RPMI8226 (cell line): ENCODE results near the gene ALG1.
"Not testable (repeated sequence)": the region's sequence is repeated elsewhere in the genome, so short reads cannot be mapped to it uniquely, and the experiment has no call there.

Experiments used
- DNase-seq: peaks from one replicate; pipeline ENCODE4 v3.0.0-alpha.2; 2015

ALG1 gene

DNA sequence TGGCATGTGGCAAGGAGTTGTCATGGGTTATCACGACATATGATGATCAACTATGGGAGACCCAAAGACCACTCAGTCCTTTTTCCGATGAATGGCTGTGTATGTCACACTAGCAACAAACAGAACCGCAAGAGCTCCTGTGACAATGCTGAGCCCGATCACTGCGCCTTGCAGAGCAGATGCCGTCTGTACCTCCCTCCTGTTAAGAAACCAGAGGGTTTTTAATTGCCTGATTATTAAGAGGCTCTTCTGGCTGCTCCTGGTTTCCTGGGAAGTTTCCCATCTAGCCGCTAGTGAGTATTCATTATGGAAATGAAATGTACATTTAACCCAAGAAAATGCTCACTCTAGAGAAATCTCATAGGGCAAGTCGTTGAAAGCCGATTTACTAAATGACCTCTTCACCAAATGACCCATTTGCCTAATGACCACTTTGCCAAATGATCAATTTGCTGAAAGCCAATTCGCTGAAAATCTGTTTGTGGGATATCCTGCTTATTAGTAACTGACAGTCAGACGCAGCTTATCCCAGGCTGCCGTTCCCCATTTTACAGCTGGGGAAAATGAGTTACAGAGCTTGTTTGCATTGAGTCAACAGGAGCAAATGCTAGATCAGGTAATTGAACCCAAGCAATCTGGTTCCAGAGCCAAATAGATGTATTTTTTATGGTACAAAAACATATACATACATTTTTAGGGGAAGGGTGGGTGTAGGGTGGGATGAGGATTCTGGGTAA, 31.8 kb downstream of the ALG1 start:
- DNase-seq = not testable (repeated sequence)

DNA sequence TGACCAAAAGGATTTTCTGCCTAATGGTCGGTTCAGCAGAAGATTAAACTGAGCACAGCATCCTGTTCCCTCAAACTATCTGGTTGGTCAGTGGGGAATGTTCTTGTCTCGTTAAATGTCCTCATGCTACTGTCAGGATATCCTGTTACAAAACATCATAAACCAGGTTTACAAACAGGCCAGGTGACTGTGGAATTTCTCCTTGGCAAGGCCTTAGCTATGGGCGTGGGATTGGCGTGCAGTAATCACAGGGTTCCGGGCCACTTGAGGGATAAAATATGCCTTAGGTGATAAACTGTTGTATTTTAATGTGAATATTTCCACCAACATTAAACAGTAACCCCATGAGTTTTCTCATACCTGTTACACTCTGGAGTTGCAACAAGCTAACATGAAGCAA, 33.4 kb downstream of the ALG1 start:
- DNase-seq = not testable (repeated sequence)

DNA sequence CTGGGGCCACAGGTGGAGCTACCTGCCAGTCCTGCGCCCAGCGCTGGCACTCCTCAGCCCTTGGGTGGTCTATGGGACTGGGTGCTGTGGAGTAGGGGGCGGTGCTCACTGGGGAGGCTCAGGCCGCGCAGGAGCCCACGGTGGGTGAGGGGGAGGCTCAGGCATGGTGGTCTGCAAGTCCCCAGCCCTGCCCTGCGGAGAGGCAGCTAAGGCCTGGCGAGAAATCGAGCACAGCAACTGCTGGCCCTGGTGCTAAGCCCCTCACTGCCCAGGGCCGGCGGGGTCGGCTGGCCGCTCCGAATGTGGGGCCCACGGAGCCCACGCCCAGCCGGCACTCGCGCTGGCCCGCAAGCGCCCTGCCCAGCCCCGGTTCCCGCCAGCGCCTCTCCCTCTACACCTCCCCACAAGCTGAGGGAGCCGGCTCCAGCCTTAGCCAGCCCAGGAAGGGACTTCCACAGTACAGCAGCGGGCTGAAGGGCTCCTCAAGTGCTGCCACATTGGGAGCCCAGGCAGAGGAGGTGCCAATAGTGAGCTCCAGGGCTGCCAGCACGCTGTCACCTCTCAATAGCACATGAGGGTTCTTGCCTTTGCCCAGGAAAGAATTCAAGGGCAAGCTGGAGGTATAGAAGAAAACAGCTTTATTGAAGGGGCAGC, 37.0 kb downstream of the ALG1 start:
- no peak for DNase-seq

DNA sequence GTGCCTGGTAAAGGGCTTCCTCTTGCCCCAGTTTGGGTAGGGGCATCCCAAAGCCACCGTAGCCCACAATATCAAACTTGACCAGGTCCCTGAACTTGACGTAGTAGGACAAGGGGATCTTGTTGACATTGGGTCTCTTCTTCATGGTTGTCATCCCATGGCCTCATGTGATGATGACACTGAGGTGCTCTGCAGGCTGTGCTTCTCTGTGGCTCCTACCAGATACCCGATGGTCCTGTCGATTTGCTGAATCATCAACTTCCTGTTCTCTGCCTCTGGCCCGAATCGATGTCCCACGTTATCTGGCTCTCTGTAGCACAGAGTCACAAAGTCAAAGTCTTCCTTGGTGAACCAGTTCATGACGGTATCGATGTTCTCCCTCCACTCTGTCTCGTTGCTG, 39.3 kb downstream of the ALG1 start:
- DNase-seq = not testable (repeated sequence)

DNA sequence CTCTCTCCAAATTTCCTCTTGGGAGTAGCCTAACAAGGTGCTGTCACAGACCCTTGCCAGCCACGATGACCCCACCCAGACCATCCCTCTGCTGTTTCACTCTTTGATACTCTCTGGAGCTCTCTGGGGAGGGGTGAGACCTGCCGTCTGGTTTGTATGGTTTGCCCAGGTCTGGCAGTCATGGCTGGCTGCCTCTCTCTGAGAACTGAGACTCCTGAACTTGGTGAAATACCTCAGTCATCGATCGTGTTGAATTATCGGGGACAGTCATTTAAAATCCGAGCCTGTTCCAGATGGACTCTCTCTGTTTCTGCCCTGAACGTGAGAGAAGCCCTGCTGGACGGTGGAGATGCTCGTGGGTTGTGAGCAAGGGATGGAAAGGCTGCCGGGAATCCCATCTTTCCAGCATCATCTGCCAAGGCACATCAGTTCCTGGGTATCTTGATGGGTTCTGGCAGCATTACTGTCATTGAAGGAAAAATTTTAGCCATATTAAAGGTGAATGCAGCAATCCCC, 45.2 kb downstream of the ALG1 start:
- not testable (repeated sequence) for DNase-seq

DNA sequence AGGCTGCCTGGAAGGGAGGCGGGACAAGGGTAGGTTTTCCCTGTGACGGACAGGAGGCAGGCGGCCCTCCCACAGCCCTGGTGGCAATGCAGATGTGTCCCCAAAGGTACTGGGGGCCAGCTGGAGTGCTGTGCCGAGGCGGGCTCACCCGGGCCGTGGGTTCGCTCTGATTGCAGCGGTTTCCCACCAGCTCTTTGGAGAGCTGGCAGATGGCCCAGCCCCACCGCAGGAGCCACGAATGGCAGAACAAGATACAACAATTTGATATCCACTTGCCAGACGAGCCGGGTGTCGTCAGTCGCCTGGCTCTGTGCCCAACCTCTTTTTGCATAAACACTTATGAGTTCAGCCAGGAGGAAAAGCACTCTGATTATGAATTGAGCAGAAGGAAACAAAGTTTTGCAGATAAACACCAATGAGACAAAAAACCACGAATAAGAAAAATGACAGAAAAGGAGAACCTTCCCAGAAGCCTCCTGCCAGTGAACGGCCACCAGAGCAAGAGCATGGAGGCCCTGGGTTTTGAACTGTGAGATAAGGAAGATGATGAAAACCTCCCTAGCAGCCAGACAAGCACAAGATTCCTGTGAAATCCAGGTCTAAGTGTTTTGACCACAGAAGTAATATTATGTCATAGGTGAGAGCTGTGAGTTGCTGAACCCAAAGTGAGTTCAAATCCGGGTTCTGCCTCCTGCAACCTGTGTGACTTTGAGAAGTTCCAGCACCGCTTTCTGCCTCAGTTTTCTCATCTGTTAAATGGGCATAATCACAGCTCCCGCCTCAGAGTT, 45.9 kb downstream of the ALG1 start:
- DNase-seq = peak; percentile 89

DNA sequence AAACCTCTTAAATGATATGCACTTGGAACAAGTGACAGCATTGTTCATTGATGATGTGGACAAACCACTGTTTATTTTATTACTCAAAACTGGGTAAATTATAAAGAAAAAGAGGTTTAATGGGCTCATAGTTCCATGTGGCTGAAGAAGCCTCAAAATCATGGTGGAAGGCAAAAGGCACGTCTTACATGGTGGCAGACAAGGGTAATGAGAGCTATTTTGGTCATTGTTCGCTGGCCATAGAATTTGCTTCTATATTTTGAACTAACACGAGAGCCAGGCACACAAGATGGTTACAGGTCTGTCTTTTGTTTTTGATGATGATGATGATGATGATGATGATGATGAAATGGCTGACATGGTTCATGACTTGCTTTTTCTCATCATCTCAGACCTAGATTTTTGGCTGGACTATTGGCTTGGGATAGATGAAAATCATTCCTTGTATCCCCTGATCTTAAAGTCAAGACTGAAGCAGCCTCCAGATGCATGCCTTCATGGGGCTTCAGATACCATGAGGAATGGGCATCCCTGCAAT, 59.9 kb downstream of the ALG1 start:
- DNase-seq = not testable (repeated sequence)

DNA sequence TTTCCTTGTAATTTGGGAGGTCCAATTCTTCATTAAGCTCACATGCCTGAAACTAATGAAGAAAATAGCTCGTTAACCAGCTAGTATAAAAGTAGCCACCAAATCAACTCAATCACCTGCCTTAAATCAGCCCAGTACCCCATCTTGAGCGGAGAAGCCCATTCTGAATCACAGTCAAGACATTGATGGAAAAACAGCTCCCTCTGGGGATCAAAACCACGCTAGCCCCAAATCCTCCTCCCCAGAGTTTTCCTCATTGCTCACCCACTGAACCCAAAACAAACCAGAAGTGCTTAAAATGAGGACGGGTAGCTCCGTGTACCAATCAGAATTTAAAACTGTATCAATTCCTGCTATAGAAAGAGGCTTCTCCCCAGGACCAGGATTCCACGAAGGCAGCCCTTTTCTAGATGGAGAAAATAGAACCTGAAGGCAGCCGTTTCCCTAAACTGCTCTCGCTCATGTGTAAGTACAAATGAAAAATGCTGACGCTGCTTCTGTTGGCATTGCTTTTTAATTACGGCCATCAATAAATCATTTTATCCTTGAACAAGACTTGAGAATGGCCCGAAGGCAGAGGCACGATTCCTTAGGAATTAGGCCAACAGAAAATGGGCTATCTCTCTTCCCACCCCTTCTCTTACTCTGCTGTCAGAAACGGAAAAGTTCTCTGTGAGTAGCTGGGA, 61.4 kb downstream of the ALG1 start:
- DNase-seq = peak; percentile 17

DNA sequence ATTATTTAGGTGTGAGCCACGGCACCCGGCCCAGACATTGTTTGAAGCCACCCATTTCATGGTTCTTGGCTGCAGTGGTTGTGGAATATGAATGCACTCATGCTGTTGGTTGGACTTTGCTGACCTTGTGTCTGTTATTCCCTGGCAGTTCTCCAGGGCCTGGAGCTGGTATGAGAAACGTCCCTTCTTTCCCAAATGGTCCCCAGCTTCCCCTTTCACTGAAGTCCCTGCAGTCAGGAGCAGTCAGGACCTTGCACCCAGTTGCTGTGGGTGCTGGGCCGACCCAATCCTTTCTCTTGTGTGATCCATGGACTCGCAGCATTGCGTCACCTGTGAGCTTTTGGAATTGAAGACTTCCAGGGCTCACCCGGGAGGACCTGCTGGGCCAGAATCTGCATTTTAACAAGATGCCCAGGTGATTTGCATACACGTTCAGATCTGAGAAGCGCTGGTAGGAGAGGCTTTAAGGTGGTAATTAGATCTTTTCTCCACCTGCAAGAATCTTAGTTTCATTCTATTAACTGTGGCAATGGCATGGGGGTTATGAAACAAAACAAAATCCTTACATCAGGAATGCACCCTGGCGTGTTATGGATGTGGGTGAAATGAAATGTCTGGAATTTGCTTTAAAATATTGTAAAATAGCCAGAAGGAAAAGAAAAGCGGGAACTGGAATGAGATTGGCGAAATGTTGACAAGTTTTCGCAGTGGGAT, 63.3 kb downstream of the ALG1 start:
- DNase-seq = not testable (repeated sequence)
